RWPE1 (cell line): ENCODE results near the gene COTL1.

ENCODE experiments used
- CTCF ChIA-PET: fragments of 350-600 bp; sonication (Branson Sonifier 250); formaldehyde crosslinking; extraction: SDS; loops from one replicate; lab custom pipeline; 2021; lab: Yijun Ruan, JAX
- POLR2A ChIA-PET: fragments of 400-600 bp; formaldehyde crosslinking; extraction: SDS; loops from one replicate; lab custom pipeline; 2020; ENCODE audit warnings: antibody characterized with exemption; ENCODE audit not compliant: low non-redundant PET; lab: Yijun Ruan, JAX
- DNase-seq: peaks from one replicate; pipeline ENCODE4 v3.0.0; 2012; ENCODE audit warnings: low spot score
- H3K27ac ChIP-seq: fragments of 450-650 bp; 2 replicates; pipeline ENCODE4 v1.5.1; 2017
- TF ChIP-seq, protein P1 (sequence below): fragments of 450-650 bp; conservative IDR thresholded peaks from 2 replicates; pipeline ENCODE4 v1.5.1; 2017; ENCODE audit warnings: low read depth, mild to moderate bottlenecking

The COTL1 gene

GRCh38 chr16:84546669-84547545, 71.0 kb downstream of the COTL1 start:
- H3K27ac ChIP-seq = no peak overlapping the region
- TF ChIP-seq, protein P1, sequence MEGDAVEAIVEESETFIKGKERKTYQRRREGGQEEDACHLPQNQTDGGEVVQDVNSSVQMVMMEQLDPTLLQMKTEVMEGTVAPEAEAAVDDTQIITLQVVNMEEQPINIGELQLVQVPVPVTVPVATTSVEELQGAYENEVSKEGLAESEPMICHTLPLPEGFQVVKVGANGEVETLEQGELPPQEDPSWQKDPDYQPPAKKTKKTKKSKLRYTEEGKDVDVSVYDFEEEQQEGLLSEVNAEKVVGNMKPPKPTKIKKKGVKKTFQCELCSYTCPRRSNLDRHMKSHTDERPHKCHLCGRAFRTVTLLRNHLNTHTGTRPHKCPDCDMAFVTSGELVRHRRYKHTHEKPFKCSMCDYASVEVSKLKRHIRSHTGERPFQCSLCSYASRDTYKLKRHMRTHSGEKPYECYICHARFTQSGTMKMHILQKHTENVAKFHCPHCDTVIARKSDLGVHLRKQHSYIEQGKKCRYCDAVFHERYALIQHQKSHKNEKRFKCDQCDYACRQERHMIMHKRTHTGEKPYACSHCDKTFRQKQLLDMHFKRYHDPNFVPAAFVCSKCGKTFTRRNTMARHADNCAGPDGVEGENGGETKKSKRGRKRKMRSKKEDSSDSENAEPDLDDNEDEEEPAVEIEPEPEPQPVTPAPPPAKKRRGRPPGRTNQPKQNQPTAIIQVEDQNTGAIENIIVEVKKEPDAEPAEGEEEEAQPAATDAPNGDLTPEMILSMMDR = no peak
- no peak for DNase-seq
- CTCF ChIA-PET = no interaction called here
- POLR2A ChIA-PET = no interaction called here

GRCh38 chr16:84545114-84545737, 72.7 kb downstream of the COTL1 start:
- H3K27ac ChIP-seq = no peak overlapping the region
- no peak for DNase-seq
- TF ChIP-seq, protein P1 = no peak
- CTCF ChIA-PET = interaction anchor here (0.7 kb wide), 1 partner anchor 129 kb away, joined by 3 read pairs; no protein-coding TSS in a partner anchor
- POLR2A ChIA-PET = no interaction called here

GRCh38 chr16:84544031-84544773, 73.7 kb downstream of the COTL1 start:
- CTCF ChIA-PET = no interaction called here
- H3K27ac ChIP-seq = no peak overlapping the region
- no peak for DNase-seq
- POLR2A ChIA-PET = no interaction called here
- TF ChIP-seq, protein P1 = no peak

DNA sequence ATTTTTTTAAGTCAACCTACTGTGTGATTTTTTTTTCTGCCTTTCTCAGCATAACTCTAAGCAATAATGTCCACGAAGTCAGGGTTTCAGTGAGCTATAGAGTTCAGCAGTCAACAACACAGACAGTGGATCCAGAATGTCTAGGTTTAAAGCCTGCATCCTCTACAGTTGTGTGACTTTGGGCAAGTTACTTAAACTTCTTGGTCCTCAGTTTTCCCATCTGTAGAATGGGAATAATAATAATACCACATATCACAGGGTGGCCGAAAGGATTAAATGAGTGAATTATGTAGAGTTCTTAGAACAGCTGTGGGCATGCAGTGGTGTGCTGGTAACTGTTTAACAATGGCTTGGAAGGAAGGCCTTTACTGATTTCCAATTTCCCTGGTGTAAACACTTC, 74.6 kb downstream of the COTL1 start:
- POLR2A ChIA-PET = no interaction called here
- TF ChIP-seq, protein P1 = no peak

GRCh38 chr16:84541999-84542817, 75.7 kb downstream of the COTL1 start:
- DNase-seq = no peak
- H3K27ac ChIP-seq = no peak overlapping the region
- ChIA-PET CTCF (interaction anchor here (0.7 kb wide), 1 partner anchor 287 kb away, joined by 4 read pairs; no protein-coding TSS in a partner anchor), POLR2A (no interaction called here)
- TF ChIP-seq, protein P1 = no peak

More for the DNA sequence above, 74.6 kb downstream of the COTL1 start:
- no peak overlapping the region for H3K27ac ChIP-seq
- DNase-seq = no peak
- CTCF ChIA-PET = no interaction called here
